Measurements from ENCODE around the gene KIAA1614. TPM values are rescaled to one million over a fixed set of nuclear protein-coding genes. Genes with fewer than 3 reads are reported as not detected.

The KIAA1614 gene
- total and polyA plus RNA-seq, 4 donors: 2.1 to 6.4 (median 4.5) TPM

DNA sequence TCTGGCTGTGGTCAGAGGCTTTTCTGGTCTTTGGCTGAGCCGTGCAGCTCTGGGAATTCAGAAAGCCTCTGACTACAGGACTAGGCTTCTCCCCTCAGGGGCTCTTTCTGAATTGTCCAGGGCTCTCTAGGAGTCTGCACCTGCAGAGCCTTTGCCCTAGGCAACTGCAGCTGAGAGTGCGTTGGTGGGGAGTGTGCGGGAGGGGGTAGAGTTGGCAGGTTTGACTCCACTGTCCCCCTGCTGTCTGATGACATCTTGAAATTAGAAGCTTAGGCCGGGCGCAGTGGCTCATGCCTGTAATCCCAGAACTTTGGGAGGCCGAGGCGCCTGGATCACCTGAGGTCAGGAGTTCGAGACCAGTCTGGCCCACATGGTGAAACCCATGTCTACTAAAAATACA lies 32.9 kb downstream of the KIAA1614 start:
- ATAC-seq (ENCODE audit: insufficient read depth, low FRiP score): no peak
- 89 to 92% methylated on average over 8 of the region's 8 CpGs for WGBS, 2 donors
- no peak overlapping the region for H3K4me3 ChIP-seq
- peaks cover 2 to 29% (median 23%) of the 10 kb centered on the region in 4 donors for H3K36me3 ChIP-seq (ENCODE audit: control insufficient read depth in 4 of 4, insufficient read depth in 4 of 4, low read length in 4 of 4)
- H3K4me1 ChIP-seq (ENCODE audit: control insufficient read depth in 5 of 5, insufficient read depth in 5 of 5, low read length in 5 of 5): peaks cover 0 to 21% (median 0%) of the 10 kb centered on the region in 5 donors
- H3K27me3 ChIP-seq (ENCODE audit: control insufficient read depth in 3 of 3, insufficient read depth in 3 of 3, low read length in 2 of 3): no peaks in the 10 kb centered on the region
- H3K9ac ChIP-seq (ENCODE audit: insufficient read depth in 1 of 2, low read length in 2 of 2): no peak overlapping the region
- H3K9me3 ChIP-seq (ENCODE audit: control insufficient read depth in 4 of 4, insufficient read depth in 3 of 4, low read length in 3 of 4): peaks cover 0 to 3% (median 0%) of the 10 kb centered on the region in 4 donors
- TF ChIP-seq, protein P1, sequence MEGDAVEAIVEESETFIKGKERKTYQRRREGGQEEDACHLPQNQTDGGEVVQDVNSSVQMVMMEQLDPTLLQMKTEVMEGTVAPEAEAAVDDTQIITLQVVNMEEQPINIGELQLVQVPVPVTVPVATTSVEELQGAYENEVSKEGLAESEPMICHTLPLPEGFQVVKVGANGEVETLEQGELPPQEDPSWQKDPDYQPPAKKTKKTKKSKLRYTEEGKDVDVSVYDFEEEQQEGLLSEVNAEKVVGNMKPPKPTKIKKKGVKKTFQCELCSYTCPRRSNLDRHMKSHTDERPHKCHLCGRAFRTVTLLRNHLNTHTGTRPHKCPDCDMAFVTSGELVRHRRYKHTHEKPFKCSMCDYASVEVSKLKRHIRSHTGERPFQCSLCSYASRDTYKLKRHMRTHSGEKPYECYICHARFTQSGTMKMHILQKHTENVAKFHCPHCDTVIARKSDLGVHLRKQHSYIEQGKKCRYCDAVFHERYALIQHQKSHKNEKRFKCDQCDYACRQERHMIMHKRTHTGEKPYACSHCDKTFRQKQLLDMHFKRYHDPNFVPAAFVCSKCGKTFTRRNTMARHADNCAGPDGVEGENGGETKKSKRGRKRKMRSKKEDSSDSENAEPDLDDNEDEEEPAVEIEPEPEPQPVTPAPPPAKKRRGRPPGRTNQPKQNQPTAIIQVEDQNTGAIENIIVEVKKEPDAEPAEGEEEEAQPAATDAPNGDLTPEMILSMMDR (IDR thresholded peaks at IDR 0.05; ENCODE audit: control extremely low read depth, extremely low read depth): no peak
- no peak for DNase-seq
- no peak overlapping the region for H3K27ac ChIP-seq (ENCODE audit: low read depth in 1 of 2, low read length in 1 of 2)

DNA sequence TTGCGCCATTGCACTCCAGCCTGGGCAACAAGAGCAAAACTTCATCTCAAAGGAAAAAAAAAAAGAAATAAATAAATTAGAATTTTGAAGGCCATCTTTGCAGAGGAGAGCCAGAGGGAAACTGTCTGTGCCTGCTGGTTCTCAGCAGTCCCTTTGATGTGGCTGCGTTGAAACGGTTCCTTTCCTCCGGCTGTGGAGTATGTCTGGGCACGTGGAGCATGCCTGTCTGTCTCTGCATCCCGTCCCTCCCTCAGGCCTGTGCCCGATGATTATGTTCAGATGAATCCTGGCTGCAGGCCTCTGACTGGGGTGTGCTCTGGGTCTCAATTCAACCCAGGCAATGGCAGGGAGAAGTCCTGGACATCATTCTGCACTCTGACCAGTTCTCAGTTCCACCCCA lies 33.4 kb downstream of the KIAA1614 start:
- DNase-seq (no peak), ATAC-seq (ENCODE audit: insufficient read depth, low FRiP score) (no peak)
- Histone ChIP-seq H3K27ac (ENCODE audit: low read depth in 1 of 2, low read length in 1 of 2) (no peak overlapping the region), H3K9ac (ENCODE audit: insufficient read depth in 1 of 2, low read length in 2 of 2) (no peak overlapping the region), H3K4me1 (ENCODE audit: control insufficient read depth in 5 of 5, insufficient read depth in 5 of 5, low read length in 5 of 5) (peaks cover 0 to 21% (median 0%) of the 10 kb centered on the region in 5 donors), H3K36me3 (ENCODE audit: control insufficient read depth in 4 of 4, insufficient read depth in 4 of 4, low read length in 4 of 4) (peaks cover 2 to 33% (median 24%) of the 10 kb centered on the region in 4 donors), H3K27me3 (ENCODE audit: control insufficient read depth in 3 of 3, insufficient read depth in 3 of 3, low read length in 2 of 3) (no peaks in the 10 kb centered on the region), H3K4me3 (no peak overlapping the region), H3K9me3 (ENCODE audit: control insufficient read depth in 4 of 4, insufficient read depth in 3 of 4, low read length in 3 of 4) (peaks cover 0 to 3% (median 0%) of the 10 kb centered on the region in 4 donors)
- TF ChIP-seq, protein P1 (IDR thresholded peaks at IDR 0.05; ENCODE audit: control extremely low read depth, extremely low read depth): no peak
- 90 to 91% methylated on average over 7 of the region's 7 CpGs for WGBS, 2 donors

- DNase-seq (no peak), ATAC-seq (ENCODE audit: insufficient read depth, low FRiP score) (no peak)
- no peak overlapping the region for H3K27ac ChIP-seq (ENCODE audit: low read depth in 1 of 2, low read length in 1 of 2)
- WGBS, 2 donors: 88 to 91% methylated on average over 18 of the region's 18 CpGs
- H3K27me3 ChIP-seq (ENCODE audit: control insufficient read depth in 3 of 3, insufficient read depth in 3 of 3, low read length in 2 of 3): no peaks in the 10 kb centered on the region
- H3K4me1 ChIP-seq (ENCODE audit: control insufficient read depth in 5 of 5, insufficient read depth in 5 of 5, low read length in 5 of 5): peaks cover 0 to 21% (median 0%) of the 10 kb centered on the region in 5 donors
- TF ChIP-seq, protein P1 (IDR thresholded peaks at IDR 0.05; ENCODE audit: control extremely low read depth, extremely low read depth): no peak
- peaks cover 2 to 33% (median 24%) of the 10 kb centered on the region in 4 donors for H3K36me3 ChIP-seq (ENCODE audit: control insufficient read depth in 4 of 4, insufficient read depth in 4 of 4, low read length in 4 of 4)
- H3K4me3 ChIP-seq: no peak overlapping the region
- peaks cover 0 to 3% (median 0%) of the 10 kb centered on the region in 4 donors for H3K9me3 ChIP-seq (ENCODE audit: control insufficient read depth in 4 of 4, insufficient read depth in 3 of 4, low read length in 3 of 4)
- no peak overlapping the region for H3K9ac ChIP-seq (ENCODE audit: insufficient read depth in 1 of 2, low read length in 2 of 2)
Measured at GRCh38 chr1:180946541-180947498, 34.1 kb downstream of the KIAA1614 start.
